GM10847 (cell line): ENCODE measurements around the gene MYL2.

Source experiments
- POLR2A ChIP-seq: IDR thresholded peaks from 2 replicates; pipeline ENCODE4 v1.6.1; 2011; ENCODE audit not compliant: insufficient read length; ENCODE audit errors: extremely low read depth

Gene MYL2

GRCh38 chr12:110913119-110914056 is 7.0 kb downstream of the MYL2 start:
- no peak for TF ChIP-seq POLR2A

DNA sequence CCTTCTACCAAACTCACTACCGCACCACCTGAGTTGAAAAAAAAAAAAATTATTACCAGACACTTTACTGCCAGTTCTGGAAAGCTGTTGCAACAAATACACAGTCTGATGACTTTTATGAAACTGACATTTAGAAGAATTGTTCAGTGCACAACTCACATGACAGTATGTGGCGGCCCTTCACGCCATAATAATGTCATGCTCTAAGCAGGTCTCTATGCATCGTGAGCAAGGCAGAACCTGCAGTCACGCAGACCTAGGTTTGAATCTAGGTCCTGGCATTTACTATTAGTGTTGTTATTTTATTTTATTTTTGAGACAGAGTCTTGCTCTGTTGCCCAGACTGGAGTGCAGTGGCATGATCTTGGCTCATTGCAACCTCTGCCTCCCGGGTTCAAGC is 8.1 kb downstream of the MYL2 start:
- TF ChIP-seq POLR2A = no peak

DNA sequence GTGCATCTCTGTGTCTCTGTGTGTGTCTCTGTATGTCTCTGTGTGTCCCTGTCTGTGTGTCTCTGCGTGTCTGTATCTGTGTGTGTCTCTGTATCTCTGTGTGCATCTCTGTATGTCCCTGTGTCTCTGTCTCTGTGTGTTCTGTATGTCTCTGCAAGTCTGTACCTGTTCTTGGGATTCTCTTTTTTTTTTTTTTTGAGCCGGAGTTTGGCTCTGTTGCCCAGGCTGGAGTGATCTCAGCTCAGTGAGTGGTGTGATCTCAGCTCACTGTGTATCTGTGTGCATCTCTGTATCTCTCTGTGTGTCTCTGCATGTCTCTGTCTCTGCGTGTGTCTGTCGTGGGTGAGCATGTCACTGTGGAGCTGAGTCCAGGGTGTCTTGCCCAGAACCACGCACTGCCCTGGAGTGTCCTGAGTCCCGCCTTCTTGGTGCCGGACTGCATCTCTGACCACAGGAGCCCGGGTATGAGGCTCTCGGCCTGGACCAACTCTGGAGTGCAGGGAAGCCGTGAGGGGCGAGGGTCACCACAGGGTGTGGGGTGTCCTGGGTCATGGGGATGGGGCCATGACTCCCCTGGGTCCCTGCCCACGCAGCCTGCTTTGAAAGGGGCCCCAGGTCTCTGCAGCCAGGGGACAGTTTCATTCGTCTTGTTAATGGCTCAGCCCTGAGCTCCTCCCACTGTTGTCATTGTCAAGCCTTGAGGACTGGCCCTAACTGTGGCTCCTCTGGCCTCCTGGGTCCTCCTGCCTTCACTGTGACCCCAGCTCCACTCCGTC is 11.8 kb downstream of the MYL2 start:
- TF ChIP-seq POLR2A = no peak

GRCh38 chr12:110907583-110907982 is 12.8 kb downstream of the MYL2 start:
- TF ChIP-seq POLR2A = no peak

DNA sequence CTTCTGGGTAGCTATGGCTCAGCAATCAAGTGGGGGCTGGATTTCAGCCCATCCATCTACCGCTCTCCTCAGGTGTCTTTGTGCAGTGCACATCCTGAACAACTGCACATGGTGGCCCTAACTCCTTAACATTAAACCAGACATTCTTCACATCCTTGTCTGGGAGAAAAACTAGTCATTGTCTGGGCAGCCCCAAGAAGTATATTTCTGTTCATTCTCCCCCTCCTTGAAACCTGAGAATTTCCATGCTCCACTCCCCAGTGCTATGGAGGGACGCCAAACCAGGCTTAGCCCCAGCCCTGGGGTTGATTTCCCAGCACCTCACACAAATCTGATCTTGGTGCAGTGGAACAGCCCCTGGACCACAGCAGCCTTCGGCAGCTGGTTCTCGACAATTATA is 13.4 kb downstream of the MYL2 start:
- no peak for TF ChIP-seq POLR2A

GRCh38 chr12:110906516-110906915 is 13.9 kb downstream of the MYL2 start:
- no peak for TF ChIP-seq POLR2A

GRCh38 chr12:110906083-110906482 is 14.3 kb downstream of the MYL2 start:
- TF ChIP-seq POLR2A = no peak

- no peak for TF ChIP-seq POLR2A
These were observed 16.9 kb downstream of the MYL2 start for GRCh38 chr12:110903511-110903910.

- TF ChIP-seq POLR2A = no peak
These were observed 19.0 kb downstream of the MYL2 start for GRCh38 chr12:110901401-110901800.

DNA sequence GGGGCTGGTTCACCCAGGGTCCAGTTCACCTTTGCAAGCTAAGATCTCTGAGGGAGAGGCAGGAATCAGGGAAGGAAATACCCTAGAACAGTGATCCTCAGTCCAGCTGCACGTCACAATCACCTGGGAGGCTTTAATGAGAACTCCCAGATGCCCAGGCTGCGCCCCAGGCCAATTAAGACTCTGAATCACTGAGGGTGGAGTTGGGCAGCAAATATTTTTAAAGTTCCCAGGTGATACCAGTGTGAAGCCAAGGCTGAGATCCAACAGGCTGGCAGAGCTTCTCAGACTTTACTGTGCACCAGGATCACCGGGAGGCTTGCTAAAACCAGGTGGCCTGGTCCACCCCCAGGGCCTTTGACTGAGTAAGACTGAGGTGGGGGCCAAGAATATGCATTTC is 23.8 kb downstream of the MYL2 start:
- no peak for TF ChIP-seq POLR2A

DNA sequence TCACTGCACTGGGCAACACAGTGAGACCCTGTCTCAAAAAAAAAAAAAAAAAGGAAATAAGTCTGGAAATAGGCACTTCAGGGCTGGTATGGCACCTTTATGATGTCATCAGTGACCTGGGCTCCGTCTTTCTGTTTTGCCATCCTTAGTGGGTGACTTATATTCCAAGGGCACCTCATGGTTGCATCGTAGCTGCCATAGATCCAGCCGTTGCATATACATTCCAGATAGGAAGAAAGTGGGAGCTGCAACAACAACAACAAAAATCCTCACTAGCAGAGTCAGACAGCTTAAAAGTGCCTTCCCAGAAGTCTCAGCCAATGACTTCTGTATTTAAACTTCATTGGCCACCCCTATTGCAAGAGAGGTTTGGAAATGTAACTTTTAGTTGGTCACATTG is 26.4 kb downstream of the MYL2 start:
- TF ChIP-seq POLR2A = no peak

DNA sequence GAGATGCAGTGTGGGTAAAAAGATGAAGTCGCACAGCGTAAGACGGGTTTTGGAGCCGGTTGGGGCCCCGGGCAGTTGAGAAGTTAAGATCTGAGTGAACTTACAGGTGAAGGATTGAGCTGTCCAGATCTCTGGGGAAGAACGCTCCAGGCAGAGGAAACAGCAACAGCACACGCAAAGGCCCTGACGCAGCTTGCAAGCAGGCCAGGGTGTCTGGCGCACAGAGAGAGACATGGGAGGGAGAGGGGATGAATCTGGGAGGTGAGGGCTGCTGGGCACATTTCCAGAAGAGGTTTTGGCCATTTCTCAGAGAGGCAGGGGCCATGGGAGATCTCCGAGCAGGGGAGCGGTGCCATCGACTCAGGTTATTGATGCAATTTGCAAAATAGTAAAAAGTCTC is 31.0 kb downstream of the MYL2 start:
- TF ChIP-seq POLR2A = no peak

- TF ChIP-seq POLR2A = no peak
These were observed 32.0 kb downstream of the MYL2 start for GRCh38 chr12:110888256-110888991.

DNA sequence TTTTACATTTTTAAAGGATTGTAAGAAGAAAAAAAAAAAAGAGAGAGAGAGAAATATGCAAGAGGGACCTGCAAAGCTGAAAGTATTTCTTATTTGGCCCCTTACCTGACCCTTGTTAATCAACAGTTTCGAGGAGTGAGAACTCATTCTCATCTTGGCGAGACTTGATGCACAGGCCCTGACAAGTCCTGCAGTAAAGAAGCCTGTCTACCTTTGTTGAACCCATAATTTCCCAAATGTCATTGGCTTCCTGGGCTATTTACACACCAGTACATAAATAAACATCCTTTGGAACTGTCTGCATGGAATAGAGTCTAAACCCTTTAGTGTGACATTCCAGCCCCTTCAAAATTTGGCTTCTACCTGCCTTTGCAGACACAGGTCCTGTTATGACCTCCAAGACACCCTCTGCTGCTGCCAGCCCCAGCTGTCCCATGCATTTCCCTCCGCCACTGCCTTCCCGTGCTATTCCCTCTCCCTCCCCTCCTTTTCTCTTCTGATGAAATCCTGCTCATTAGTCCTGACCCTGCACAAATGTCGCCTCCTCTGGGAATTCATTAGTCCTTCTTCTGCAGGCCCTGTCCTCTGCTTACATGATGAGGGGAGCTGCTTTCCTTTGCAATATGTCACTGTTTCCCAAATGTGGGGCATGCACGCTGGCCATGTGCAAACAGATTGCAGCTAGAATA is 35.1 kb downstream of the MYL2 start:
- no peak for TF ChIP-seq POLR2A

GRCh38 chr12:110883251-110883650 is 37.1 kb downstream of the MYL2 start:
- TF ChIP-seq POLR2A = no peak
